Vagina (tissue), 2 donors: ENCODE results near the gene ACYP2. TPM values are rescaled to one million over a fixed set of nuclear protein-coding genes. Genes with fewer than 3 reads are reported as not detected.

Experiments used
- DNase-seq, 2 donors: peaks; one replicate each; pipeline ENCODE4 v3.0.0-alpha.2; 2017; ENCODE audit errors: extremely low spot score in 2 of 2
- H3K27ac ChIP-seq: fragments of 200-600 bp; sonication (generic); one replicate; pipeline ENCODE4 v1.5.1; 2019
- H3K27me3 ChIP-seq: fragments of 200-600 bp; sonication (generic); one replicate; pipeline ENCODE4 v1.5.1; 2019
- H3K36me3 ChIP-seq, 2 donors: fragments of 200-600 bp; sonication (generic); one replicate each; pipeline ENCODE4 v1.5.1; 2017 to 2019
- H3K4me1 ChIP-seq: fragments of 200-600 bp; sonication (generic); one replicate; pipeline ENCODE4 v1.5.1; 2019
- H3K4me3 ChIP-seq, 2 donors: fragments of 200-600 bp; sonication (generic); 1 replicate in 1 of 2; 2 replicates in 1 of 2; pipeline ENCODE4 v1.5.1; 2016 to 2019
- H3K9me3 ChIP-seq: fragments of 200-600 bp; sonication (generic); one replicate; pipeline ENCODE4 v1.5.1; 2019
- POLR2A ChIP-seq, 2 donors: fragments of 450-650 bp; IDR thresholded peaks; one replicate each; pipeline ENCODE4 v1.6.1; 2017; ENCODE audit warnings: antibody characterized with exemption in 2 of 2, mild to moderate bottlenecking in 2 of 2, moderate library complexity in 2 of 2
- POLR2AphosphoS5 ChIP-seq, 2 donors: sonication (generic); formaldehyde crosslinking; IDR thresholded peaks; one replicate each; pipeline ENCODE4 v1.9.0; 2017; ENCODE audit warnings: antibody characterized with exemption in 2 of 2, mild to moderate bottlenecking in 2 of 2, low read depth in 1 of 2; ENCODE audit not compliant: insufficient read depth in 1 of 2
- intact Hi-C: fragments of 100-400 bp; cut with DNase I; formaldehyde crosslinking; loops from one replicate; pipeline ENCODE4 v1.15.1; 2023
- total RNA-seq: library from RNA; depleted of rRNA; stranded (reverse); fragments of >200 nt; gene quantifications from one replicate; pipeline ENCODE4 v1.2.3, GENCODE V29; 2016
- TF ChIP-seq, protein P1 (sequence below), 3 experiments: fragments of 450-650 bp in 2 of 3; fragments of 200-600 bp in 1 of 3; sonication (generic) in 1 of 3; IDR thresholded peaks; one replicate each; pipeline ENCODE4 v1.5.1; 2017 to 2019; ENCODE audit warnings: antibody characterized with exemption in 3 of 3, mild to moderate bottlenecking in 2 of 3, moderate library complexity in 2 of 3

The ACYP2 gene
- total RNA-seq, 1 donor from 2014 or later = 10.8 TPM

- Histone ChIP-seq H3K9me3 (no peaks in the 10 kb centered on the region), H3K27me3 (no peaks in the 10 kb centered on the region), H3K27ac (no peak overlapping the region), H3K36me3 (no peaks in the 10 kb centered on the region), H3K4me3 (no peak overlapping the region), H3K4me1 (no peaks in the 10 kb centered on the region)
- intact Hi-C loops = no loop called here
- no peak for DNase-seq
- TF ChIP-seq, protein P1, sequence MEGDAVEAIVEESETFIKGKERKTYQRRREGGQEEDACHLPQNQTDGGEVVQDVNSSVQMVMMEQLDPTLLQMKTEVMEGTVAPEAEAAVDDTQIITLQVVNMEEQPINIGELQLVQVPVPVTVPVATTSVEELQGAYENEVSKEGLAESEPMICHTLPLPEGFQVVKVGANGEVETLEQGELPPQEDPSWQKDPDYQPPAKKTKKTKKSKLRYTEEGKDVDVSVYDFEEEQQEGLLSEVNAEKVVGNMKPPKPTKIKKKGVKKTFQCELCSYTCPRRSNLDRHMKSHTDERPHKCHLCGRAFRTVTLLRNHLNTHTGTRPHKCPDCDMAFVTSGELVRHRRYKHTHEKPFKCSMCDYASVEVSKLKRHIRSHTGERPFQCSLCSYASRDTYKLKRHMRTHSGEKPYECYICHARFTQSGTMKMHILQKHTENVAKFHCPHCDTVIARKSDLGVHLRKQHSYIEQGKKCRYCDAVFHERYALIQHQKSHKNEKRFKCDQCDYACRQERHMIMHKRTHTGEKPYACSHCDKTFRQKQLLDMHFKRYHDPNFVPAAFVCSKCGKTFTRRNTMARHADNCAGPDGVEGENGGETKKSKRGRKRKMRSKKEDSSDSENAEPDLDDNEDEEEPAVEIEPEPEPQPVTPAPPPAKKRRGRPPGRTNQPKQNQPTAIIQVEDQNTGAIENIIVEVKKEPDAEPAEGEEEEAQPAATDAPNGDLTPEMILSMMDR (IDR thresholded peaks at IDR 0.05) = no peak
- TF ChIP-seq POLR2AphosphoS5 (IDR thresholded peaks at IDR 0.05; ENCODE audit: insufficient read depth in 1 of 2, low read depth in 1 of 2) (no peak), POLR2A (IDR thresholded peaks at IDR 0.05) (no peak)
These were observed 40.6 kb upstream of the ACYP2 start for GRCh38 chr2:54074606-54075341.

- Histone ChIP-seq H3K36me3 (no peaks in the 10 kb centered on the region), H3K4me1 (no peaks in the 10 kb centered on the region), H3K4me3 (no peak overlapping the region), H3K9me3 (no peaks in the 10 kb centered on the region), H3K27ac (no peak overlapping the region), H3K27me3 (no peaks in the 10 kb centered on the region)
- no peak for DNase-seq
- intact Hi-C loops = no loop called here
- TF ChIP-seq, protein P1 (IDR thresholded peaks at IDR 0.05) = no peak
These were observed 38.8 kb upstream of the ACYP2 start for GRCh38 chr2:54076586-54076985.

DNA sequence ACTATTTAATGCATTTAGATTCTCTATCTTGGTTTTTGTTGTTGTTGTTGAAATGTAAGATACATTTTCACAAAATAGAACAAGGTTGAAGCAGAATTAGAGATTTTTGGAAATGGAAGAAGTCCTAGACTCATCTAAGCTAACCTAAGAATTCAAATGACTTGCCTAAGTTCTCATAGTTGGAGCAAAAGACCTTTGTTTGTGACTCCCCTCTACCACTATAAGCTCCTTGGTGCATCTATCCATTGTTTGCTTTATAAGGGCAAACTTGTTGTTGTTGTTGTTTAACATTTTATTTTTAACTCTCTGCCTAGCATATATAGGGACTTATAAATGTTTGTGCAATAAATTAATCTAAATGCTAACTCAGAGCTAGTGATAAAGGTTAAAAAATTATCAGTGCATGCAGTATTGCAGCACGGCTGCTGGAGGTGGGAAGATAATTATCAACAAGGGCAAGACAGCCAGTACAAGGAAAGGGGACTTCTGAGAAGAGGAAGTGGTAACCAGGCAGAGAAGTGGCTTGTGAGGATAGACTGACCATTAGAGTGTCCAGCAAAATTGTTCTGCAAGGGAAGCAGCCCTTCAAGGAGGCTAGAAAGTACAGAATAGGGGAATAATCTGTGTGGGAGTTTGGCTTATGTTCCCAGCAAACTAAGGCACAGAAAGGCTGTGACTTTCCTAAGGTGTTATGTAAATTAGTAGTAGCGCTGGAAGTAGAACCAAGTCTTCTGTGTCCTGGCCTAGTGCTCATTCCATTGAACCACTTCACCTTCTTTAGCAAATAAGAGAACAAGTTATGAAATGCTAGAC lies 38.1 kb upstream of the ACYP2 start:
- intact Hi-C loops = no loop called here
- no peaks in the 10 kb centered on the region for H3K9me3 ChIP-seq
- no peak overlapping the region for H3K27ac ChIP-seq
- DNase-seq = no peak
- no peaks in the 10 kb centered on the region for H3K27me3 ChIP-seq
- no peak overlapping the region for H3K4me3 ChIP-seq
- no peaks in the 10 kb centered on the region for H3K36me3 ChIP-seq
- no peak for TF ChIP-seq POLR2A (IDR thresholded peaks at IDR 0.05)
- TF ChIP-seq, protein P1 (IDR thresholded peaks at IDR 0.05) = no peak
- no peak for TF ChIP-seq POLR2AphosphoS5 (IDR thresholded peaks at IDR 0.05; ENCODE audit: insufficient read depth in 1 of 2, low read depth in 1 of 2)
- H3K4me1 ChIP-seq = no peaks in the 10 kb centered on the region

DNA sequence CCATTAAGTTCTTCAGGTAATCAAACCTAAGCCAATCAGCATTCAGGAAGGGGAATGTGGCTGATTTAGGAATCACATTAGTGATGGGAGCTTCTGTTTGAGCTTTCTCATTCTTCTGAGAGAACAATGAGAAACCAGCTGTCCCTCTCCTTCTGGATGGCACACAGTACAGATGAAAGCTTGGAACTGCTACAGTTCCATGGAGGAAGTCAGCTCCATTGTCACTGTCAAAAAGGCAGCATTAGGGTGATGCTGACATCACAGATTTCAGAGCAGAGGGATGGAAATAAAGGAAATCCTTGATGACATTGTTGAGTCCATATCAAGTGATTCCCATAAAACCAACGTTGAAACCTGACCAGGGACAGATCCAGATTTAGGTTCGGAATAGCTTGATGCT lies 36.1 kb upstream of the ACYP2 start:
- Histone ChIP-seq H3K4me3 (no peak overlapping the region), H3K27ac (no peak overlapping the region), H3K27me3 (no peaks in the 10 kb centered on the region), H3K36me3 (no peaks in the 10 kb centered on the region), H3K9me3 (no peaks in the 10 kb centered on the region), H3K4me1 (no peaks in the 10 kb centered on the region)
- no peak for TF ChIP-seq POLR2A (IDR thresholded peaks at IDR 0.05)
- TF ChIP-seq, protein P1 (IDR thresholded peaks at IDR 0.05) = no peak
- no peak for TF ChIP-seq POLR2AphosphoS5 (IDR thresholded peaks at IDR 0.05; ENCODE audit: insufficient read depth in 1 of 2, low read depth in 1 of 2)
- DNase-seq = no peak
- intact Hi-C loops = no loop called here

GRCh38 chr2:54081574-54081973 lies 33.8 kb upstream of the ACYP2 start:
- intact Hi-C loops = no loop called here
- no peaks in the 10 kb centered on the region for H3K4me1 ChIP-seq
- H3K27me3 ChIP-seq = no peaks in the 10 kb centered on the region
- no peaks in the 10 kb centered on the region for H3K9me3 ChIP-seq
- H3K36me3 ChIP-seq = no peaks in the 10 kb centered on the region
- H3K4me3 ChIP-seq = no peak overlapping the region
- DNase-seq = no peak
- H3K27ac ChIP-seq = no peak overlapping the region
- TF ChIP-seq POLR2A (IDR thresholded peaks at IDR 0.05) (no peak), POLR2AphosphoS5 (IDR thresholded peaks at IDR 0.05; ENCODE audit: insufficient read depth in 1 of 2, low read depth in 1 of 2) (no peak)
- TF ChIP-seq, protein P1 (IDR thresholded peaks at IDR 0.05) = no peak
